CD14-positive monocyte (primary cell): ENCODE results near the gene HMOX1. TPM values are rescaled to one million over a fixed set of nuclear protein-coding genes. Genes with fewer than 3 reads are reported as not detected.

Source experiments
- DNase-seq, 3 donors: peaks; one replicate each; pipeline ENCODE4 v3.0.0-alpha.2; 2011 to 2022
- H2AFZ ChIP-seq: 2 replicates; pipeline ENCODE4 v1.6.0; 2012; ENCODE audit warnings: mild to moderate bottlenecking, low read depth, low read length, inconsistent platforms; ENCODE audit not compliant: insufficient read depth, poor library complexity, severe bottlenecking
- H3K27ac ChIP-seq, 2 donors: 1 replicate in 1 of 2; 2 replicates in 1 of 2; pipeline ENCODE4 v1.5.1; 2012 to 2013; ENCODE audit warnings: low read length in 2 of 2, control low read depth in 1 of 2, inconsistent platforms in 1 of 2, low read depth in 1 of 2, mild to moderate bottlenecking in 1 of 2
- H3K27me3 ChIP-seq, 2 donors: one replicate each; pipeline versions ENCODE4 v1.6.0 to v1.6.1; 2011 to 2013; ENCODE audit warnings: low read length in 2 of 2; ENCODE audit not compliant: control insufficient read depth in 2 of 2, insufficient read depth in 2 of 2
- H3K36me3 ChIP-seq, 2 donors: replicated peaks in 1 of 2; 1 replicate in 1 of 2; 2 replicates in 1 of 2; pipeline versions ENCODE4 v1.5.1 to v1.6.1; 2012 to 2013; ENCODE audit warnings: low read length in 2 of 2, control low read depth in 1 of 2, inconsistent platforms in 1 of 2, mild to moderate bottlenecking in 1 of 2; ENCODE audit not compliant: insufficient read depth in 2 of 2, control insufficient read depth in 1 of 2
- H3K4me1 ChIP-seq, 2 donors: 1 replicate in 1 of 2; 2 replicates in 1 of 2; pipeline versions ENCODE4 v1.5.1 to v1.6.1; 2012 to 2013; ENCODE audit warnings: low read length in 2 of 2, control low read depth in 1 of 2, inconsistent platforms in 1 of 2, mild to moderate bottlenecking in 1 of 2, moderate library complexity in 1 of 2; ENCODE audit not compliant: insufficient read depth in 2 of 2, control insufficient read depth in 1 of 2
- H3K4me2 ChIP-seq: replicated peaks from 2 replicates; pipeline ENCODE3; 2012; ENCODE audit warnings: low read length, moderate library complexity, mild to moderate bottlenecking; ENCODE audit not compliant: poor library complexity, severe bottlenecking; ENCODE audit errors: extremely low read depth
- H3K4me3 ChIP-seq, 3 experiments: fragments of 200-600 bp in 1 of 3; sonication (generic) in 1 of 3; replicated peaks in 1 of 3; 1 replicate in 2 of 3; 2 replicates in 1 of 3; pipeline ENCODE4 v1.5.1; 2011 to 2013; ENCODE audit warnings: low read length in 3 of 3, mild to moderate bottlenecking in 3 of 3, control low read depth in 2 of 3, low read depth in 2 of 3, inconsistent platforms in 1 of 3, moderate library complexity in 1 of 3
- H3K79me2 ChIP-seq: 2 replicates; pipeline ENCODE4 v1.6.0; 2012; ENCODE audit warnings: mild to moderate bottlenecking, control low read depth, inconsistent platforms, low read length, moderate library complexity; ENCODE audit not compliant: insufficient read depth
- H3K9ac ChIP-seq: 2 replicates; pipeline ENCODE4 v1.6.0; 2017; ENCODE audit warnings: low read length, mild to moderate bottlenecking; ENCODE audit not compliant: insufficient read depth, poor library complexity, severe bottlenecking
- H3K9me3 ChIP-seq, 2 donors: replicated peaks in 1 of 2; 1 replicate in 1 of 2; 2 replicates in 1 of 2; pipeline versions ENCODE4 v1.5.1 to v1.6.1; 2012 to 2013; ENCODE audit warnings: low read length in 2 of 2, control low read depth in 1 of 2; ENCODE audit not compliant: control insufficient read depth in 1 of 2, insufficient read depth in 1 of 2
- H4K20me1 ChIP-seq: 2 replicates; pipeline ENCODE4 v1.6.0; 2012; ENCODE audit warnings: mild to moderate bottlenecking, low read length, control low read depth, moderate library complexity; ENCODE audit not compliant: insufficient read depth
- H3K27ac Mint-ChIP-seq, 7 donors: one replicate each; pipeline ENCODE4 v1.8.0; 2020; ENCODE audit warnings: mild to moderate bottlenecking in 7 of 7, mixed read lengths in 7 of 7, moderate library complexity in 6 of 7, inconsistent platforms in 2 of 7
- H3K27me3 Mint-ChIP-seq, 3 donors: one replicate each; pipeline ENCODE4 v1.8.0; 2021 to 2022; ENCODE audit warnings: low read depth in 3 of 3, mild to moderate bottlenecking in 3 of 3, mixed read lengths in 3 of 3, moderate library complexity in 3 of 3, inconsistent platforms in 1 of 3
- H3K36me3 Mint-ChIP-seq, 2 donors: one replicate each; pipeline ENCODE4 v1.8.0; 2020; ENCODE audit warnings: mixed read lengths in 2 of 2, inconsistent platforms in 1 of 2, mild to moderate bottlenecking in 1 of 2
- H3K4me1 Mint-ChIP-seq: one replicate; pipeline ENCODE4 v1.8.0; 2020; ENCODE audit warnings: mild to moderate bottlenecking, mixed read lengths
- H3K4me3 Mint-ChIP-seq, 2 donors: one replicate each; pipeline ENCODE4 v1.8.0; 2020; ENCODE audit warnings: mild to moderate bottlenecking in 2 of 2, mixed read lengths in 2 of 2, moderate library complexity in 1 of 2
- H3K9me3 Mint-ChIP-seq, 7 donors: one replicate each; pipeline ENCODE4 v1.8.0; 2020 to 2022; ENCODE audit warnings: mixed read lengths in 7 of 7, mild to moderate bottlenecking in 6 of 7, moderate library complexity in 6 of 7, inconsistent platforms in 2 of 7
- CTCF ChIP-seq: fragments of 200-600 bp; IDR thresholded peaks from one replicate; pipeline ENCODE4 v1.8.0; 2022; ENCODE audit warnings: antibody characterized with exemption, mild to moderate bottlenecking
- WGBS: methylation state at CpG from one replicate; pipeline ENCODE4 v1.1.5; 2013; ENCODE audit warnings: missing lambda C conversion rate; ENCODE audit not compliant: insufficient coverage; 5-methylcytosine and 5-hydroxymethylcytosine counted together
- intact Hi-C, 2 donors: fragments of 100-400 bp; cut with micrococcal nuclease; formaldehyde crosslinking; loops; one replicate each; pipeline versions ENCODE4 v1.15.0 to v1.15.1; 2023
- polyA plus RNA-seq, 3 donors: library from polyadenylated mRNA; depleted of rRNA in 1 of 3; unstranded in 2 of 3; stranded (reverse) in 1 of 3; fragments of 300-500 nt in 2 of 3; fragments of >200 nt in 1 of 3; fragmentation: Illumina TruSeq in 2 of 3; gene quantifications; 1 replicate in 2 of 3; 2 replicates in 1 of 3; pipeline ENCODE4 v1.2.3, GENCODE V29; 2012 to 2021

The HMOX1 gene
- polyA plus RNA-seq, 3 donors = 180 to 233 (median 193) TPM

GRCh38 chr22:35354068-35354467 lies 26.8 kb upstream of the HMOX1 start:
- no peak for TF ChIP-seq CTCF
- intact Hi-C loops = loop anchor here (5.0 to 10.0 kb wide), 7 partner anchors 43 to 771 kb away; no protein-coding TSS in a partner anchor
- H3K4me2 ChIP-seq = no peak overlapping the region
- no peak overlapping the region for H3K4me3 Mint-ChIP-seq
- peaks cover 0 to 7% (median 2%) of the 10 kb centered on the region in 7 donors for H3K9me3 Mint-ChIP-seq
- 89% methylated on average over 3 of the region's 4 CpGs for WGBS
- no peak overlapping the region for H3K4me3 ChIP-seq
- peak overlapping the region; percentile 67 to 96 for H3K27ac ChIP-seq
- H3K9me3 ChIP-seq = no peaks in the 10 kb centered on the region
- H3K36me3 Mint-ChIP-seq = peaks cover 5% of the 10 kb centered on the region in 2 donors
- H3K27ac Mint-ChIP-seq = peak overlapping the region in 5 of 7 donors; percentile 97 to 98 (median 98)
- peaks cover 81% of the 10 kb centered on the region for H3K4me1 Mint-ChIP-seq
- H2AFZ ChIP-seq = no peak overlapping the region
- no peak overlapping the region for H3K9ac ChIP-seq
- DNase-seq = no peak
- H3K79me2 ChIP-seq = no peaks in the 10 kb centered on the region
- no peaks in the 10 kb centered on the region for H3K27me3 ChIP-seq
- no peaks in the 10 kb centered on the region for H3K27me3 Mint-ChIP-seq
- peaks cover 70 to 81% of the 10 kb centered on the region in 2 donors for H3K4me1 ChIP-seq
- no peaks in the 10 kb centered on the region for H3K36me3 ChIP-seq
- peaks cover 4% of the 10 kb centered on the region for H4K20me1 ChIP-seq

GRCh38 chr22:35357883-35358621 lies 22.8 kb upstream of the HMOX1 start:
- intact Hi-C loops = loop anchor here in 1 of 2 donors (10.0 kb wide), 1 partner anchor 767 kb away; no protein-coding TSS in a partner anchor
- Histone ChIP-seq H3K9ac (no peak overlapping the region), H2AFZ (no peak overlapping the region), H3K79me2 (no peaks in the 10 kb centered on the region), H3K9me3 (no peaks in the 10 kb centered on the region), H3K36me3 (no peaks in the 10 kb centered on the region), H3K4me3 (no peak overlapping the region), H4K20me1 (no peaks in the 10 kb centered on the region), H3K27me3 (no peaks in the 10 kb centered on the region), H3K4me2 (no peak overlapping the region), H3K4me1 (peaks cover 45 to 52% of the 10 kb centered on the region in 2 donors), H3K27ac (no peak overlapping the region)
- DNase-seq = peak in 1 of 3 donors; percentile 68
- Mint-ChIP-seq H3K27me3 (peaks cover 3 to 6% (median 4%) of the 10 kb centered on the region in 3 donors), H3K36me3 (peaks cover 2 to 5% of the 10 kb centered on the region in 2 donors), H3K27ac (peak overlapping the region in 4 of 7 donors; percentile 19 to 44 (median 30)), H3K9me3 (peaks cover 0 to 8% (median 0%) of the 10 kb centered on the region in 7 donors), H3K4me3 (no peak overlapping the region), H3K4me1 (peaks cover 47% of the 10 kb centered on the region)
- no CpG with 5 or more reads among the region's 6 CpGs for WGBS
- no peak for TF ChIP-seq CTCF
